DOHH2 (cell line): ENCODE data around the gene APOA1.

Experiments
- H3F3A ChIP-seq: fragments of 200-600 bp; sonication (generic), shearing (Covaris generic); 2 replicates; pipeline ENCODE4 v1.6.0; 2016; ENCODE audit warnings: antibody characterized with exemption, mild to moderate bottlenecking; ENCODE audit not compliant: control insufficient read depth, insufficient read depth
- H3K27ac ChIP-seq: fragments of 200-600 bp; sonication (generic); 2 replicates; pipeline ENCODE4 v1.5.1; 2014; ENCODE audit warnings: low read depth, mild to moderate bottlenecking, low read length, moderate library complexity
- H3K27me3 ChIP-seq: fragments of 200-600 bp; sonication (generic); 2 replicates; pipeline ENCODE4 v1.6.1; 2014; ENCODE audit warnings: mild to moderate bottlenecking, low read length, mixed read lengths; ENCODE audit not compliant: control insufficient read depth
- H3K36me3 ChIP-seq: fragments of 200-600 bp; sonication (generic); 2 replicates; pipeline ENCODE4 v1.6.1; 2014; ENCODE audit warnings: mild to moderate bottlenecking, low read length, moderate library complexity, mixed read lengths; ENCODE audit not compliant: control insufficient read depth
- H3K4me1 ChIP-seq: fragments of 200-600 bp; sonication (generic); 2 replicates; pipeline ENCODE4 v1.6.1; 2014; ENCODE audit warnings: mild to moderate bottlenecking, low read length, mixed read lengths; ENCODE audit not compliant: control insufficient read depth
- H3K4me2 ChIP-seq: fragments of 200-600 bp; sonication (generic); 2 replicates; pipeline ENCODE4 v1.6.0; 2014; ENCODE audit warnings: mild to moderate bottlenecking, low read length, moderate library complexity
- H3K4me3 ChIP-seq: fragments of 200-600 bp; sonication (generic); 2 replicates; pipeline ENCODE4 v1.5.1; 2014; ENCODE audit warnings: mild to moderate bottlenecking, low read length, mixed read lengths
- H3K79me2 ChIP-seq: fragments of 200-600 bp; sonication (generic); 2 replicates; pipeline ENCODE4 v1.6.1; 2014; ENCODE audit warnings: mild to moderate bottlenecking, low read length, mixed read lengths; ENCODE audit not compliant: control insufficient read depth
- H3K9me2 ChIP-seq: fragments of 200-600 bp; sonication (generic); replicated peaks from 2 replicates; pipeline ENCODE4 v1.6.1; 2014; ENCODE audit warnings: mild to moderate bottlenecking, low read length, mixed read lengths; ENCODE audit not compliant: control insufficient read depth
- H3K9me3 ChIP-seq: fragments of 200-600 bp; sonication (generic); 2 replicates; pipeline ENCODE4 v1.6.1; 2014; ENCODE audit warnings: antibody characterized with exemption, low read length, mixed read lengths; ENCODE audit not compliant: control insufficient read depth, insufficient read depth
- H4K20me1 ChIP-seq: fragments of 200-600 bp; sonication (generic); 2 replicates; pipeline ENCODE4 v1.6.0; 2014; ENCODE audit warnings: low read depth, mild to moderate bottlenecking, antibody characterized with exemption, low read length, moderate library complexity; ENCODE audit not compliant: control insufficient read depth, insufficient read depth
- EZH2phosphoT487 ChIP-seq: fragments of 200-600 bp; sonication (generic); IDR thresholded peaks from 2 replicates; pipeline ENCODE4 v1.6.1; 2017; ENCODE audit warnings: borderline replicate concordance, mild to moderate bottlenecking, antibody characterized with exemption, low read length, moderate library complexity, mixed read lengths
- TF ChIP-seq, protein P1 (sequence below): fragments of 200-600 bp; sonication (generic); IDR thresholded peaks from one replicate; pipeline ENCODE4 v1.5.1; 2014; ENCODE audit warnings: antibody characterized with exemption, mild to moderate bottlenecking, low read depth, low read length; ENCODE audit not compliant: poor library complexity, severe bottlenecking

APOA1 gene

DNA sequence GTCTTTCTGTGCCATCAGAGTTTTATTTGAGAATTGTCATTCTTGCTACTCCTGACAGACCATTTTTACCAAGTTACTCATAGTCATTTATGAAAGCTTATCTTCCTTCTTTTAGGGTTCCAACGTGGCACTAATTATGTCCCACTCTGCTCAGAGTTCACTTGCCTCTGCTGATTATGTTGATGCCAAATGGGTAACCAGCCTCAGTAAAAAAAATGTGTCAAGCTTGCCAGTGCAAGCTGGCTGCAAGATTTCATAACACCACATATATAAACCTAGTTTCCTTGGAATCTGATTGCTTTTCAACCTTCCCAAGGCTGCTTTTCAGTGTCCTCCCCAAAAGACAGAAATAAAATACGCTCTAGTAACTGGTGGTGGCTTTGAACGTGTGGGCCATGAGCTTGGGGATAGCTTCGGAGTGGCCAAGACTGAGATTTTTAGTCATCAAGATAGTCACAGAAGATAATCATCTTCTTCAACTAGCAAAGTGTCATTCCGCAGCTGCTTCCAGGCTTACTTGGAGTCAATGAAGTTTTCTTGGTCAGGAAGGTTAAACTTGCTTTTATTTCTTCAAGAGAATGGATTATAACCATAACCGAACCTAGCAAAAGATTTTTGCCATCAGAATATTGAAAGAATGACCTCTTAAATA, 29.5 kb upstream of the APOA1 start:
- no peaks in the 10 kb centered on the region for H4K20me1 ChIP-seq
- no peaks in the 10 kb centered on the region for H3K9me2 ChIP-seq
- peaks cover 80% of the 10 kb centered on the region for H3K36me3 ChIP-seq
- H3K79me2 ChIP-seq = no peaks in the 10 kb centered on the region
- H3K27ac ChIP-seq = no peak overlapping the region
- TF ChIP-seq, protein P1, sequence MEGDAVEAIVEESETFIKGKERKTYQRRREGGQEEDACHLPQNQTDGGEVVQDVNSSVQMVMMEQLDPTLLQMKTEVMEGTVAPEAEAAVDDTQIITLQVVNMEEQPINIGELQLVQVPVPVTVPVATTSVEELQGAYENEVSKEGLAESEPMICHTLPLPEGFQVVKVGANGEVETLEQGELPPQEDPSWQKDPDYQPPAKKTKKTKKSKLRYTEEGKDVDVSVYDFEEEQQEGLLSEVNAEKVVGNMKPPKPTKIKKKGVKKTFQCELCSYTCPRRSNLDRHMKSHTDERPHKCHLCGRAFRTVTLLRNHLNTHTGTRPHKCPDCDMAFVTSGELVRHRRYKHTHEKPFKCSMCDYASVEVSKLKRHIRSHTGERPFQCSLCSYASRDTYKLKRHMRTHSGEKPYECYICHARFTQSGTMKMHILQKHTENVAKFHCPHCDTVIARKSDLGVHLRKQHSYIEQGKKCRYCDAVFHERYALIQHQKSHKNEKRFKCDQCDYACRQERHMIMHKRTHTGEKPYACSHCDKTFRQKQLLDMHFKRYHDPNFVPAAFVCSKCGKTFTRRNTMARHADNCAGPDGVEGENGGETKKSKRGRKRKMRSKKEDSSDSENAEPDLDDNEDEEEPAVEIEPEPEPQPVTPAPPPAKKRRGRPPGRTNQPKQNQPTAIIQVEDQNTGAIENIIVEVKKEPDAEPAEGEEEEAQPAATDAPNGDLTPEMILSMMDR = no peak
- no peak for TF ChIP-seq EZH2phosphoT487
- no peaks in the 10 kb centered on the region for H3K4me1 ChIP-seq
- H3K9me3 ChIP-seq = no peaks in the 10 kb centered on the region
- no peak overlapping the region for H3K4me3 ChIP-seq
- H3F3A ChIP-seq = no peaks in the 10 kb centered on the region
- H3K27me3 ChIP-seq = no peaks in the 10 kb centered on the region
- no peak overlapping the region for H3K4me2 ChIP-seq

DNA sequence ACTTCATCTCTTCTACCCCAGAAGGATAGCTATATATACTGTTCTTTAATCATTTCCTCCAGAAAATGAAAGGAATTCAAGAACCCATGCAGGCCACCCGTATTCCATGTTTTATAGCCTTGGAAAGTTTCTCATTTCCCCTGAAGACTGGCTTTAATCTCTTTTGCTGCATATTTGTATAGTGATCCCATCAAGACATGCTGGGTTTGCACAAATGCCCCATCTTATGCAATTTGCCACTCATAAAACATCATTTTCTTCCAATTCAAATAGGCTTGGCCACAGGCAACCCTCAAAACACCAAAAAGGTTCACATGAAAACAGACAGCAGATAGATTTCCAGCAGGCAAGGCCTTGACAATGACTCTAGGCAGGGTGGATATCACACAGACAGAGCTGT, 28.3 kb upstream of the APOA1 start:
- no peaks in the 10 kb centered on the region for H3K79me2 ChIP-seq
- no peak overlapping the region for H3K4me2 ChIP-seq
- no peaks in the 10 kb centered on the region for H3F3A ChIP-seq
- TF ChIP-seq EZH2phosphoT487 = no peak
- TF ChIP-seq, protein P1 = no peak
- H3K4me1 ChIP-seq = no peaks in the 10 kb centered on the region
- no peak overlapping the region for H3K27ac ChIP-seq
- no peaks in the 10 kb centered on the region for H3K9me2 ChIP-seq
- H3K27me3 ChIP-seq = no peaks in the 10 kb centered on the region
- H4K20me1 ChIP-seq = no peaks in the 10 kb centered on the region
- peaks cover 82% of the 10 kb centered on the region for H3K36me3 ChIP-seq
- H3K4me3 ChIP-seq = no peak overlapping the region
- no peaks in the 10 kb centered on the region for H3K9me3 ChIP-seq

DNA sequence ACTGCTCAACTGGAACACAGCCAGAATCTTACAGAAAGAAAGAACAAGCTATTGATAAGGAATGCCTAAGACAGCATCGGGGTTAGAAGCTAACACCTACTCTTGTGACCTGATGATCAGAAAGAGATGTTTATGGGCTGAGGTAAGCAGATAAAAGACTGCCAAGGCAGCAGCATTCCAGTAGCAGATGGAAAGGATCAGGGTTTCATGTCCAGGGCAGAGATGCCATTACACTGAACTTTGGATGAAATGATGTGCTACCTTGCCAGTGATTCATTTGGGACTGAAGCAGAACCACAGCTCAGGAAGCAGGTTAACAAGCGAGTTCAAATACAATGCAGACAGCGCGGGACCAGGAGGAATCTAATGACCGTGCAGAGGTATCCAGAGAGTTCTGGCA, 27.1 kb upstream of the APOA1 start:
- no peak overlapping the region for H3K4me2 ChIP-seq
- no peaks in the 10 kb centered on the region for H4K20me1 ChIP-seq
- H3F3A ChIP-seq = no peaks in the 10 kb centered on the region
- peaks cover 73% of the 10 kb centered on the region for H3K36me3 ChIP-seq
- no peaks in the 10 kb centered on the region for H3K4me1 ChIP-seq
- no peaks in the 10 kb centered on the region for H3K79me2 ChIP-seq
- no peaks in the 10 kb centered on the region for H3K27me3 ChIP-seq
- H3K27ac ChIP-seq = no peak overlapping the region
- H3K9me3 ChIP-seq = no peaks in the 10 kb centered on the region
- TF ChIP-seq EZH2phosphoT487 = no peak
- TF ChIP-seq, protein P1 = no peak
- H3K9me2 ChIP-seq = no peaks in the 10 kb centered on the region
- no peak overlapping the region for H3K4me3 ChIP-seq
